GM18499 (cell line): ENCODE measurements around the gene CAMKMT.

Experiments used
- ATAC-seq: cut with Tn5 transposase; IDR thresholded peaks from one replicate; pipeline ENCODE4 v1.9.1; 2021; ENCODE audit warnings: moderate number of reproducible peaks; ENCODE audit not compliant: insufficient read depth, unreplicated experiment

Gene CAMKMT

DNA sequence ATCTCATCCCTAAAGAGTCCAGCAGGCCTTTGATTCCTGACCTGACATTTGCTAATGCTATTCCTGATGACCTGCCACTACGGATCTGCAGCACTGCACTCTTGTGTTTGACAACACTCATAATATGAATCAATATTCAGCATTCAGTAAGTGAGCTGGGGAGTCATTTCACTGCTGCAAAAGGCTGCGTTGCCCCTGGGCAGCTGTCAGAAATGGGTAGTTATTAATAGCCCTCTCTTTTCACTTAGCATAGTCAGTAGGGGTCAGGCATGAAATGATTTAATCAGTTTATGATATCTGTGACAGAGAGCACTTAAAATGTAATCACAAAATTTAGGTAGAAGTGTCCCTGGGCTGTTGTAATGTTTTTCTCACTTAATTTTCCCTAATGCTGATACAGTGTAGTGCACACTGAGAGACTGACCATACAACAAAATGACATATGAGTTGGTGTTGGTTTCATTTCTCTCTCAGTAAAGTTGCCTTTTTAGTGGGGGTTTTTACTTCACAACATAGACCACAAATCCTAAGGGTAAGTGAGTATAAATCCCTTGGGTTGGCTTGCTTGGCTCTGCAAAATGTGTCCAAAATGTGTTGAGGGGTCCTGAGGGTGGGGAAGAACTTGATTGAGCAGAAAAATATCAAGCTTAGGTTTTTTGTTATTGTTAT is 184.8 kb downstream of the CAMKMT start:
- no peak for ATAC-seq

DNA sequence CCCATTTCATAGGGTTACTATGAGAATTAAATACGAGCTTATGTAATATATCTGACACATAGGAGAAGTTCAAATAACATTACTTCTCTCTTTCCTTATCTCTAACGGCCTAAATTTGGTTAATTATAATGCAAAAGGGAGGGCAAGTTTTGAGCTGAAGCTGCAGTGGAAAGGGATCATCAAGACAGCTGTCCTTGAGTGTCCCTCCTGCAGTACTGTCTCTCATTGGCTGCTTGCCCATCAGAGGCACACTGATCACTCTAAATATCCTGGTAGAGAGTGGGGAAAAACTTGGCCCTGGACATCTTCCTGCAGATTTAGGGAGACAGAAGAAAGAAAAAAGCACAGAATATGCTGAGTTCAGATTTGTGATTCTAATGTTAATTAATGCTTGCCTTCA is 186.0 kb downstream of the CAMKMT start:
- no peak for ATAC-seq

- no peak for ATAC-seq
These were observed 186.7 kb downstream of the CAMKMT start for GRCh38 chr2:44548221-44549098.

- ATAC-seq: no peak
These were observed 187.3 kb downstream of the CAMKMT start for GRCh38 chr2:44549099-44549471.

- no peak for ATAC-seq
These were observed 188.1 kb downstream of the CAMKMT start for GRCh38 chr2:44549856-44550255.

GRCh38 chr2:44550561-44550960 is 188.8 kb downstream of the CAMKMT start:
- no peak for ATAC-seq

DNA sequence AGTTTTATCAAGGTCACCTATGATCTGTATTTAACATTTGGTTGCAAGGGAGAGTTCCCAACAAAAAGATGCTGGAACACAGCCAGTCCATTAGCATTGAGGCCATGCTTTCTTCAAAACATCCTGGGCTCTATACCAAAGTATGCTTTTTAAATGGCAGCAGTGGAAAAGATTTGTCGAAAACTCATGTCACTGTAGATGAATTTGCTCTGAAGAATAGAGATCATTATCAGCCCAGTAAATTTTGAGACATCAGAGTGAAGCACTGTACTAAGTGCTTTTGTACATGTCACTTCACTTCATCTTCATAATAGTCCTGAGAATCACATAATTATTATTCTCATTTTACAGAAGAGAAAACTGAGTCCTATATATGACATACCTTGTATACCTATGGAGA is 189.8 kb downstream of the CAMKMT start:
- ATAC-seq: no peak

GRCh38 chr2:44553456-44553855 is 191.7 kb downstream of the CAMKMT start:
- no peak for ATAC-seq

GRCh38 chr2:44555700-44556099 is 194.0 kb downstream of the CAMKMT start:
- no peak for ATAC-seq

DNA sequence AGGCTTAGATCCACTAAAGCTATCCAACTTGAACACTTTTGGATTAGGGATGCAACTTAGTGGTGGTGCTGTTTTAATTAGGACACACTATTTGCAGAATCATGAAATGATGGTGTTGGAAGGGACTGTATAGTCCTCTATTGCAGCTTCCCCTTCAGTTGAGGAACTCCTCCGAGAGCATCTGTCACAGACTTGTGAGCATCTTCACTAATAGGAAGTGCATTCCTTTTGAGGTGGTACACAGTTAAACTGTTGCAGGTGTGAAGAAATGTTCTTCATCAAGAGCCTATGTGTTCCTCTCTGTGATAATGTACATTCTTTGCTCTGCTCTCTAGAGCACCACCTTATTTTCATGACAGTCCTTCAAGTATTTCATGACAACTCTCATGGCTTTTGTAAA is 197.4 kb downstream of the CAMKMT start:
- no peak for ATAC-seq

GRCh38 chr2:44560352-44560751 is 198.6 kb downstream of the CAMKMT start:
- ATAC-seq: no peak

DNA sequence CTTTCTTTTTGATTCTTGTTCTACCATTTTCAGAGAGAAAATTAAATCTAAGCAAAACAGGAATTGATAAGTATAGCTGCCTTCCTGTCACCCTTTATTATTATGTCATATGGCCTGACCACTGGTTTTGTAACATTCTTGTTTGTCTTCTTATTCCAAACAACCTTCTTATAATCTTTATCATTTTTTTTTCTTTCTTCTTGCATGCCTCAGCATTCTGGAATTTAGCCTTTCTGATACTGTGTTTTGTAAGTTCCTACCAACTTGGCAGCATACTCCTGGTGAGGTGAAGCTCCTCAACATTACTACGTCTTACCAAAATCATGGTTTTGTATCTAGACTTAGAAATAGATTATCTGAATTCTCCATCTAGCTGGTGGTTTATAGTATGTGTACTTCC is 199.2 kb downstream of the CAMKMT start:
- ATAC-seq: no peak

GRCh38 chr2:44562737-44563136 is 201.0 kb downstream of the CAMKMT start:
- ATAC-seq: no peak

DNA sequence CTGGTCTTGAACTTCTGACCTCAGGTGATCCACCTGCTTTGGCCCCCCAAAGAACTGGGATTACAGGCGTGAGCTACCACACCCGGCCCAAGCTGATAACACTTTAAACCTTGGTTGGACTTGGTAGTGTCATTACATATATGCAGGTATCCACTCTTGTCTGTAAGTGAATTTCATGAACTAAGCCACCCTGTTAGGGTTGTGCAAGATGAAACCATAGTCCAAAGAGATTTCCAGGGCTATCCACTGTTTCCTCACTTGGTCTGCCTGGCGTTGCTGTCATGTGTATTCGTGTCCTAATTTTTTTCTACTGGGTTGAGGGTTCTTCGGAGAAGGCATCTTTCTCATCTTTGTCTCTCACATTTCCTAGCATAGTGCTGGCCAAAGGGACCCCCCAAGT is 203.0 kb downstream of the CAMKMT start:
- ATAC-seq: no peak

DNA sequence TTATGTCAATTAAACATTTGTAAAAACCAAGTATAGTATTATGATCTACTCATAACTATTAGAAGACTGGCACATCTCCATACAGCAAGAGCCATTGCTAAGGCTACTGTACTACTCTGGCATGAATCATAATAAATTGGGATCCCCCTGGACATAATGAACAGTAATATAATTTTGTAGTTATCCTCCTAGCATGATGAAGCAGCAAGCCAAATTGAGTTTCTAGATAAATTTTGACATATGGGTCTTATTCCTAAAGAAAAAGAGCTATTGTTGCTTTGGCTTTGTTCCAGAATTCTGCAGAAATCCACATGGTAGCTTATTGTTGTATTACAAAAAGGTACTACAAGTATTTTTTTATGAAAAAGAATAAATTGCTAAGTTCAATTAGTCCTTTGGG is 204.3 kb downstream of the CAMKMT start:
- ATAC-seq: no peak

- ATAC-seq: no peak
These were observed 207.7 kb downstream of the CAMKMT start for GRCh38 chr2:44569491-44569890.

DNA sequence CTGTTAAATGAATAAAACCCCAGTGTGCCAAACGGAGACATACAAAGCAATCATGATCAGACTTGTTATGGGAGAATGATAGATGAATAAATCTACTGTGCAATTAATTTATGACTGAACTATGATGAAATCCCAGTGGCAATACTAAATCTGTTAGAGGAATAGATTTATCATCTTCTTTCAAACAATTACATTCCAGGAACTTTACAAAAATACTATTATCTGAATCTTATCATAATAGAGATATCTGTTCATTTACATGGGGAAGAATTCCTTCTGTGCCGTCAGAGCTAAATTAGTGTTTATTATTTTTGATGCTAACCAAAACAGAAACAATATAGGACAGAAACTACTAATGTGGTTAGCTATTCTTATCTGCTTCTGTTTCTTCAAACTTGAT is 208.5 kb downstream of the CAMKMT start:
- no peak for ATAC-seq

DNA sequence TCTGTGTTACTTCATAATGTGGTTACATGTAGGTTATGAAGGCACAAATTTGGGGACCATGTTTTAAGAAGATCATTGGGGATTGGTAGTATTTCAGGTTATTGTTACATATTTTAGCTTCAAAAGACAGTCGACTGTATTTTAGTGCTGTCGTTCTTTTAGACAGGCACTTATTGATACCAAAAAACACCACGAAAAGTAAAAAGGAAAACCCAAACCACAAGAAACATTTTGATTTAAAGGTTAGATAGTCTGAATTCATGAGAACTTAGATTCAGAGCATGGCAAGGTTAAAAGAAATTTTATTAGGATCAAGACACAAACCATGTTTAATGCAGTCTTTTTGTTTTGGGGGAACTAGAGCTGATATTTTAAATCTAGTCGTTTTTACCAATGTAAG is 209.0 kb downstream of the CAMKMT start:
- ATAC-seq: no peak

GRCh38 chr2:44572196-44572900 is 210.6 kb downstream of the CAMKMT start:
- no peak for ATAC-seq

DNA sequence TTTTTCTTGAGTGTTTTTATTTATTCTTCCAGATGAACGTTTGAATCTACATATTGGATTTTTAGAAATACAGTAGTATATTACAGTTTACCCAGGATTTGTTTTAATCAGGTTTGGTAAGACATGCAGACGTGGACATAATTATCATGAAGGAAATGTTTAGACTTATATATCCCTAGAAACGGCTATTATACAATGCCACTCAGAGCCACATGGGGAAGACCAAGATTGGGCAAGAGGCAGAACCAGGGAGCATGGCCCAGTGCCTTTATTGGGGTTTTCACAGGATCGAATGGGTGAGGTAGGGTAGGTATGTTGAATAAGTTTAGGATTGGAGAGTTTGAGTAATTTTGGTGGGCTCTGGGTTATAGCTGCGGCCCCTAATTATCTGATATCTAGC is 212.2 kb downstream of the CAMKMT start:
- ATAC-seq: no peak

DNA sequence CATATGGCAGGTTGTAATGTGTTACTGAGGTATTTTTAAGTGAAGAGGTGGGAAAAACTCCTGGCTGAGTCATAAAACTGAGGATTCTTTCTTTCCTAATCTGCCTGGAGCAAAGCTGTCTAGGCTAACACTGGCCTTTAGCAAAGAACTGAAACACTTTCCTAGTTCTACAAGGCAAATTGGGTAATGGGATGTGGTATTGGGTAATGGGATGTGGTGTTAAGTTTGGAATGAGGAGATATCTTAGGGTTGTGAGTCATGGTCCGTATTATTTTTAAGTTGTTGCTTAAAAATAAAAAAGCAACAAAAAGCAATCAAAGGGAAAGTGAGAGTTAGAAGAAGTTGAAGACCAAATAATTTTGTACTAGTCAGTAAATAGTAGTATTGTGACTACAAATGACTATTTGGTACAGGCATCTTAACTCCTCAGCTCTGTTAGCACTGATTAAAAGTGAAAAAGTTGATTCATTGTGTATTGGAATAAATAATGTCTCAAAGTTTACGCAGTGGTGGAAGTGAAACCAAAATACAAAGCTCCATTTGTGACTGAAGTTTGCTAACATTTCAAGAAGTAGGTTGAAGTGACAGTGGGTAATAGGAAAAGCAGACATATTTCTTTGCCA is 216.8 kb downstream of the CAMKMT start:
- no peak for ATAC-seq
